Kidney glomerular epithelial cell (primary cell): Measurements from ENCODE around the gene PPP2R2C.

Source experiments
- DNase-seq: peaks from one replicate; lab custom pipeline; 2025; lab: John Stamatoyannopoulos, UW

The PPP2R2C gene

DNA sequence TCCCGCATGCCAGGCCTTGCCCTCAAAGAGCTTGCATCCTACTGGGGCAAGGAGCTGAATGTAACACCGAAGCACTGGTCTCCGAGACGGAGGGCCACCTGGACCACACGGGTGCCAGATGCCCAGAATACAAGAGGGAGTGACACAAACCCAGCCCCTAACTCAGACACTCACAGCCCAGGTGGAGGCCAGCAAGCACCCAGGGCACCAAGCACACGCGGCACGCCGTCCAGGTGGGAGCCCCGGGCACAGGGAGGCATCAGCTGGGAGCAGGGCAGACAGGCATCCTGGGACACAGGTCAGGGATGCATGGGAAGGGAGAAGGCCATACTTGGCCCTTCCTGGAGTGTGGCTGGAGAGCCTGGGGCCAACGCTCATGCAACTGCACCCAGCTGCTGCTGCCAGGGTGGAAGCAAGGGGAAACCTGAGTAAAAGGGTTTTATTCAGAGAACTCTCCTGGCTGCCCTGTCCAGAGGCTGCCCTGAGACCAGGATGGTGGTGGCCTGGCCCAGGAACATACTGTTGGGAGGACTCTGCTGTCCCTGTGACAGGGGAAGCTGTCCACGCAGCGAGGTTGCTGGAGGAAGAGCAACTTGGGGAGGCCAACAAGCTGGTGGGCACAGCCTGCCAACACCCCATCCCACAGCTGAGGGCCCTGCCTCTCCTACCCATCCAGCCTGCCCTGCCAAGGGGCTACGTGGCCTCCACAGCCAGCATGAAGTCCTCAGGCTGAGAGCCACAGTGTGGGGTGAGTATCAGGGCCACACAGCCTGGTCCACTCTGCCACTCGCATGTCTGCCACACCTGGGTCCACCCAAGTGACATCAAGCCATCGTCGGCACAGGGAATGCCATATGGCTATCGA is 22.2 kb upstream of the PPP2R2C start:
- DNase-seq: no peak

DNA sequence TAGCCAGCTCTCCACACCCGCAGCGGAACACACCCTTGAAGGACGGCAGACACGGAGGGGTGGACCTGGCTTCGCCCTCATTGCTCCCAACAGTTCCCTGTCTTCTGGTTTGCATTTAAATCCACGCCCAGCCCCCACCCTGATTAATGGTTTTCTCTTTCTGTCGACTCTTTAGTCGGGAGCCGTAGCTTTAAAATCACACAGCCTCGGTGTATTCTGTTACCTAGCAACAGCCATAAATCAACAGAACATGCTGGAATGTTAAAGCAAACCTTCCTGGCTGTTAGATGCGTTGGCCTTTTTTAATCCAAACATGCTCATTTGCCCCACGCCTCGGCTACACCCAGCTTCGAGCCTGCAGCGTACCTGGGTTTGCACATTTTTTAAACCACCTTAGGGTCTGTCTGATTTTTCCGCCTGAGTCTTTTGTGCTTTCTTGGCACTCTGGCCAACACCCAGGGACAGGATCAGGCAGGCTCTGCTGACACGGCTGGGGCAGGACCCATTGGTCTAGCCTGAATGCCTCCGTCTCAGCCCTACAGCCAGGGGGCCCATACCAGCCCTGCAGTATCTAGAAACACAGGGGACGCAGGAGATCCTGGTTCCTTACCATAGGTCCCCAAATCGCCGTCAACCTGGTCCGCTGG is 21.4 kb upstream of the PPP2R2C start:
- no peak for DNase-seq

DNA sequence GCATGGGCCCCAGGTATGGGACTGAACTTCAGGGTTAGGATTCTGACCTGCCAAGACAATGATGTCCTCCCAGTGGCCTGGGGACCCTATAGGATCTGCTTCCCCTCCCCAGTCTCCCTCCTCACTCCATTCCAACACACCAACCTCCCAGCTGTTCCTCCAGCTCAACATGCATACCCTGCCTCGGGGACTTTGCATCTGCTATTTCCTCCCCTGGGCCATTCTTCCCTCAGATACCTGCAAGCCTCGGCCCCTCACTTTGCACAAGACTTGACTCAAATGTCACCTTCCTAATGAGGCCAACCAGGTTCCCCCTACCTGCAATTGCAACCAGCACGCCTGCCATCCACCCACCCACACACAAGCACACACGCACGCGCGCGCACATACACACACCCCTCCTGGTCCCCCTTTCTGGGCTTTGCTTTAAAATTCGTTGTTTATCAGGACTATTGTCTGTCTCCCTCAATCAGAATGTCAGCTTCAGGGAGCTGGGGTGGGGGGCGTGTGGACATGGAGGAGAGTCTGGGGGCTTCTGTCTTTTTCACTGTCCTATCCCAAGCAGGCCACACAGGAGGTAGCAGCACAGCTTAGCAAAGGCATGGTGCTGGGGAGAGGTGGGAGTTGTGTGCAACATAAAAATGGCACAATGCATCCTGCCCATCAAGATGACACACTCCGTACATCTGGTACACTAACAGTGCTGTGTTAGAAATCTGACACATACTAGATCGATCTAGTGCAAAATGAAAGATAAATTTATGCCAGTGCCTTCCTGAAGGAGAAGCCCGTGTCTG is 20.6 kb upstream of the PPP2R2C start:
- DNase-seq: no peak

DNA sequence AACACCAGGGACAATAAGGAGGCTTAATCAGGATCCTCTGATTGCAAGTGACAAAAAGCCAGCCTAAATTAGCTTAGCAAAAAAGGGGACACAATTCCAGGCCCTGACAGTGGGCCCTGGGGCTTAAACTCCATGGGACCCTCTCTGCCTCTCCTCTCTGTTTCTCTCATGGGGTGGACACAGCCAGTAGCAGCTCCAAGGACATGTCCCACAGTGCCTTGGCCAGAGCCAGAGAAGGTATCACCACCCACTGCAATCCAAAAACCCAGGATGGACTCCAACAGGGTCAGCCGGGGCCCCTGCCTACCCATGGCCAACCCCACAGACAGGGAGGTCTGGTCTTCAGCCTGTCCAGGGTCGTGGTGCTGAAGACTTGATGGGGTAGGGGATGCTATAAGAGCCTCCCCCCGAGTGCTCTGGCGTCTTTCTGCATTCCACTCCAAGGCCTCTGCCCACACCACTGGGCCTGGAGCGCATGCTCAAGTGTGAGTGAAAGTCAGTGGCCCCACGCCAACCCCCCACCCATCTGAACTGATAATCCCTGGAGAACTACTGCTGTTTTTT is 19.7 kb upstream of the PPP2R2C start:
- DNase-seq: no peak

DNA sequence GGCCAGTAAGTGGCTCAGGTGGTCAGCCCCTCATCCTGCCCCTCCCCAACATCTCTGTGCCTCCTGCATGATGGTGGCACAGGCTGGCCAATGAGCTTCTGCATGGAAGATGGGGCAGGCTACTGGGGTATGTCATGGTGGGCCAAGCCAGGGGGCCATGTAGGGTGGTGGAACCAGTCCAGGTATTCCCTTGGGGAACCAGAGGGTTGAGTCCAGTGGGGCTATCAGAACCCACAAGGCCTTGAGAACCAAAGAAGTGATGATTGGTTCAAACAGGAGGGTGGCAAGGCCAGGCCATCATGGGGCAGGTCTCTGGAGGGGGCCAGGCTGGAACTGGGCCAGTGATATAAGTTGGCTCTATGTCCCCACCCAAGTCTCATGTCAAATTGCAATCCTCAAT is 18.8 kb upstream of the PPP2R2C start:
- DNase-seq: no peak

DNA sequence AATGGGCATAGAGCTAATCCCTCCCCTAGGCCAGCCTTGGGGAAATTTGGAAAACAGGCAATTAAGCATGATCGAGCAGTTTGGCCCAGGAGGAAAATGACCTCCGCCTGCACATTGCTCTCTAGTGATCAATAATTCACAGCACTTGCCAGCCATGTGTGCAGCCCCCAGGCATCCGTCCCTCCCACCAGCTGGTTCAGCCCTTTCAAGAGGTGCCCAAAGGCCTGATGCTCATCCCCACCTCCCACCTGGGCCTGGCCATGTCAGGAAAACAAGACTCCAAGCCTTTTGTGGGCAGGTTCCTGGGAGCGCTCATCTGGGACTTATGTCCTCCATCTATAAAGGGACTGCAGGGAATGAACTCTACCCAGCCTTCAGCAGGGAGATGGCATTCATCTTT is 17.5 kb upstream of the PPP2R2C start:
- no peak for DNase-seq

DNA sequence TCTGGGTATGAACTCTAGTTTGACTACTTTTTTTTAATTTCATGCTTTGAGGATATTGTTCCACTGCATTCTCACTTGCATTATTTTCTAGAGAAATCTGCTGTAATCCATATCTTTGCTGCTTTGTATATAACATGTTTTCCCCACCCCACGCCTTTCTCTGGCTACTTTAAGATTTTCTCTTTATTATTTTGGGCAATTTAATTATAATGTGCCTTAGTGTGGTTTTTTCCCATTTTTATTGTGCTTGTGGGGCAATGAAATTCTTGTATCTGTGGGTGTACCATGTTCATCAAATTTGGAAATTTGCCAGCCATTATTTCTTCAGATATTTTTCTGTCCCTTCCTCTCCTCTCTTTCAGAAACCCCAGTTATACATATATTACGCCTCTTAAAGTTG is 15.1 kb upstream of the PPP2R2C start:
- DNase-seq: no peak

DNA sequence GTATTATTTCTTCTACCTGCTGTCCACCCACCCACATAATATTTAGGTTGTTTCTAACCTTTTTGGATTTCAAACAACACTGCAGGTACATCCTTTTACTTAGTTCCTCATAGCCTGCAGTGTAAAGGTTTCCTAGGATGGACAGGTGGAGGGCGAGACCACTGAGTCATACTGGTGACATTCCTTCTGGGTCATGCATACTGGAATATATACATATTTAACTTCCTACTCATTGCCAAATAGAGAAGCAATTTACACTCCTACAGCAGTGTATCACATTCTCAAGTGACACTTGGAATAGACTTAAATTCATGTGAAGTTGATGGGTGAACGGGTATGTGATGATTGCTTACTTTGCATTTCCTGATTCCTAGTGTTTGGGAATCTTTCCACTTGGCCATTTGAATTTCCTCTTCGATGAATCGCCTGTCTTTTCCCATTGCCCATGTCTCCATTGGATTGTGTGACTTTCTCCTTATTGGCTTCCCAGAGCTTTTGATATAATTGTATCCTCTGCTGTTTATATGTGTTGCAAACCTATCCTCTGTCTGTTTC is 8.2 kb upstream of the PPP2R2C start:
- DNase-seq: no peak

DNA sequence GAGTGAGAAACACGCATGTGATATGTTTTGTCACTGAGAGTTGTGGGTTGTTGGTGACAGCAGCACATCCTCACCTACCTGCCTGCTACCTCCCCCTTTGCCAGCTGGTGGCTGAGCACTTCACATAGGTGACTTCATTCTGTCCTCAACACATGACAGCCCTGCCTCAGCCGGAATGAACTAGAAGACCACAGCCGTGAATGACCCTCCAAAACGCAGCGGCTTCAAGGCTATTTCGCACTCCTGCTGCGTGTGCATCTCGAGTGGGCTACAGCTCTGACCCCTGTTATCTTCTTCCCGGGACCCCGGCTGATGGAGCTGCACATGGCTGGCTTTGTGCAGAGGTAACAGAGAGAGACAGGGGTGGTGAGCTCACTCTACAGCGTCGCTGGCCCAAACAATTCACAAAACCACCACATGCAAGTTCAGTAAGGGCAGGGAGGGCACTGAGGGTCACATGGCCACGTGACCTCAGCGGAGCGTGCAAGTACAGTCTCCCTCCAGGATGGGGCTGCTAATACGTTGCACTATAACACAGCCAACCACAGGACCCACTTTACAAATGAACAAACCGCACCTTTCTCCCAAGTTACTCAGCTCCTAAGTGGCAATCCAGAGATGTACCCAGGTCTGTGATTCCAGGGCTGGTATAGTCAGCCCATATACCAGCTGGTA is 6.3 kb upstream of the PPP2R2C start:
- no peak for DNase-seq

DNA sequence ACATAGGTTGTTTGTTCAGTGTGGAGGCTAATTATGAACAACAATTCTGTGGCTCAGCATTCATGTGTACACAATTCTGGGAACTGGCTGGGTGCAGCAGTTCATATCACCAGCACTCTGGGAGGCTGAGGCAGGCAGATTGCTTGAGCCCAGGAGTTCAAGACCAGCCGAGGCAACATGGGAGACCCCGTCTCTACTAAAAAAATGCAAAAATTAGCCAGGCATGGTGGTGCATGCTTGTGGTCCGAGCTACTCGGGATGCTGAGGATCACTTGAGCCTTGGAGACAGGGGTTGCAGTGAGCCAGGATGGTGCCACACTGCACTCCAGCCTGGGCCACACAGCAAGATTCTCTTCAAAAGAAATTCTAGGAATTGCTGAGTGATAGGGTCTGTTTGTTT is 4.5 kb upstream of the PPP2R2C start:
- no peak for DNase-seq

DNA sequence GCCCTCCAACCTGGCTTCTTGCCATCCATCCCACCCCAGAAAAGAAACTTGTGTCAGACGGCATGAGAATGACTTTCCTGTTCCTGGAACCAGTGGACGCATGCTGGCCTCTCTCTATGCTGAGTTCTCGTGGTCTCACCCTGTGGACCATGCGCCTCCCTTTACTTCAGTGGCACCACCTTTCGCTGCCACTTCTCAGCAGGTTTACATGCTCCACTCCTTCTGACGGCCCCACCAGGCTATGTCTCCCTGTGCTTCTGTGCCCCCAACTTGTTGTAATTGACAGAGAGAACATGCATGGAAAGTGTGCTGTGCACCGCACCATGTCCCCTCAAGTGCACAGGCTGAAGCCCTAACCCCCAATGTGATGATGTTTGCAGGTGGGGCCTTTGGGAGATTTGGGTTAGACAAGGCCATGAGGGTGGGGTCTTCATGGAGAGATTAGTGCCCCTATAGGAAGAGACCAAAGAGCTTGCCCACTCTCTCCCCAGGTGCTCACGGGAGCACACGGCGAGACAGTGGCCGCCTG is 3.1 kb upstream of the PPP2R2C start:
- DNase-seq: no peak

DNA sequence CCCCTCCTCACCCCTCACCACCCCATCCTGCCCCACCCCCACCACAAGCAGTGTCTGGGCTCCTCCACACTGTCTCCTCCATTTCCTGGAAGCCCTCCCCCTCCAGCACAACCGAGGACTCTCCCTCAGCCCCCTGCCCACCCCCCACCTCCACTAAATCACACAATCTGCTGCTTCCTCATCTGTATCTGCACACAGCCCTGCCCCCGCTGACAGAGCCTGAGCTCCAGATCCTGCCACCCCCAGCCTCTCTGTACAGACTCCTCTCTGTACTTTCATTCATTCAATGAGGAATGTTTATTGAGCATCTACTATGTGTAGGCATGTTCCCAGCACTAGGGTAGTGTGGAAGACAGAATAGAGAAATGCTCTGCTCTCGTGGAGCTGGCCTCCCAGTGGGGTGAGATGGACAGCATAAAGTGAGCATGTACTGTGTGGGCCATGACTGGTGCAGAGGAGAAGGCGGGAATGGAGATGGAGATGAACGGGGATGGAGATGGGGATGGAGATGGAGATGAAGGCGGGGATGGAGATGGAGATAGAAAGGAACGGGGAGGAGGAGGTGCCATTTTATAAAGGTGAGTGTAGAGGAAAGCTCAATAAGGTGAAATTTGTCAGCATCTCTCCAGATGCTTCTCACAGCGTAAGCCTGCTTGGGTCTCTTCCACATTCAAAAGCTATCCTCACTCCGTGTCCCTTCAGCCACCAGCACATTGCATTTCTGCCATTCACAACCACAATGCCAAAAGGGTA is 2.5 kb upstream of the PPP2R2C start:
- DNase-seq: no peak

DNA sequence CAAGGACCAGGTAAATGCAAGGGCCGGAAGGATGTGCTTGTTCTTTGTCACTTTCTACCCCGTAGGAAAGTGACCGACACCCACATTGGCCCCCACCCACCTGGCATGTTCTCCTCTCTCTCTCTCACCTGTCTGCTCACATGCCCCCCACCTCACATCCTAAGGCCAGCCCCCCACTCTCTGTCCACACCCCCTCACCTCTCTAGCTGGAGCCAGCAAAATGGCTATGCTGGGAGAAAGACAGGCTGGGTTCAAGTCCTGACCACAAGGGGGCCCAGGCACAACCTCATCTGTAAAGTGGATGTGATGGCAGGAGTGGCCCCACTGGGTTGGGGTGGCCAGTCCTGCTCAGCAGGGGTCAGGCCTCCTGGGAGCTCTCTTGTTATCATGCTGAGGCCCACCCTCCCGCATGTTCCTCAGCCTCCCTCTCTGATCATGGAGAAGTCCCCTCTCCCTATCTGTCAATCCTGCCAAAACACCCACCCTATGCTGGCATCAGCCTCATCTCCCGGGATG is 1.7 kb upstream of the PPP2R2C start:
- DNase-seq: no peak

DNA sequence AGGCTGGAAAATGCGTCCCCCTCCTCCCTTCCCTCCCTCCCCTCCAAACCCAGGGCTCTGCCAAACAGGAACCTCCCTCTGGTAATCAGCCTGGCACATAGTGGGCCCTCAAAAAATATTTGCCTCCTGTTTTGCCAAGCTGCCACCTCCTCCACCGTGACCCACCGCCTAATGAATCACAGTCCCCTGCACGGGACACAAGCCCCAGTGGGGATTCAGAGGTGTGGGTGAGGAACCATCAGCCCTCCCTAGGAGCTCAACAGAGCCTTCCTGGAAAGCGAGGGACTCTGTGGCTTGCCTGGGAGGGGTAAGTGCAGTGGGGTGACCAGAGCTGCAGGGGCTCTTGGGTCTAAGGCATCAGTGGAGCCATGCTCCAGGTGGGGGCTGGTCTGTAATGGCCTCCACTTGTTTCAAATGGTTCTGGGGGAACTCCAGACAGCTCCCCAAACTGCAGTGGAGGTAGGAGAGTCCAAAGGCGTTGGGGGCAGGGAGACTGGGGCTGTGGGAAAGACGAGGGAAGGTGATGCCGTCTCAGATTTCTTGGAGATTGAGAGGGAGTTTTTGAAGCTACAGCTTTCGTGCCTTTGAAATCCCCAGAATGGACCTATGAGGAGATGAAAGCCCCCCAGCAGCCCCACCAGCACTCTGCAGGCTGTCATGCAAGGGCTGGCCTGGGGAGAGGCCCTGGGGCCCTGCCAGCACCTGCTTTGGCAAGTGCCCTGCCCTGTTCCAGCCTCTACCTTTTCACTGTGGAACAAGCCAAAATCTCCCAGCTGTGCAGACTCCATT is 1.0 kb upstream of the PPP2R2C start:
- no peak for DNase-seq

DNA sequence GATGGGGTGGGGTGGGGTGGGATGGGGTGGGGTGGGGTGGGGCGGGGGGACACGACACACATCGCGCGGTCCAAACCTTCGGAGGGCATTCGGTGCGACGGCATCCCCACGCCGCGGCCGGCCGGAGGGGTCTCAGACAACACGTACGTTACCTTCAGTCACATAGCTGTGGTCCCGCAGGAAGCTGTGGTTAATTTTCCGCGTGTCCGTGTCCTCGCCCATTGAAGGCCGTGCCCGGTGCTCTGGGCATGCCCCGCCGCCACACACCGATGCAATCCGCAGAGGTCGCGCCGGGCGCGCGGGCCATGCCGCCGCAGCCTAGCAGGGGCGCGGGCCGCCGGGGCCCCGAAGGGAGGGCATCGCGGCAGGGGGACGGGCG is 417 bp downstream of the PPP2R2C start:
- no peak for DNase-seq

DNA sequence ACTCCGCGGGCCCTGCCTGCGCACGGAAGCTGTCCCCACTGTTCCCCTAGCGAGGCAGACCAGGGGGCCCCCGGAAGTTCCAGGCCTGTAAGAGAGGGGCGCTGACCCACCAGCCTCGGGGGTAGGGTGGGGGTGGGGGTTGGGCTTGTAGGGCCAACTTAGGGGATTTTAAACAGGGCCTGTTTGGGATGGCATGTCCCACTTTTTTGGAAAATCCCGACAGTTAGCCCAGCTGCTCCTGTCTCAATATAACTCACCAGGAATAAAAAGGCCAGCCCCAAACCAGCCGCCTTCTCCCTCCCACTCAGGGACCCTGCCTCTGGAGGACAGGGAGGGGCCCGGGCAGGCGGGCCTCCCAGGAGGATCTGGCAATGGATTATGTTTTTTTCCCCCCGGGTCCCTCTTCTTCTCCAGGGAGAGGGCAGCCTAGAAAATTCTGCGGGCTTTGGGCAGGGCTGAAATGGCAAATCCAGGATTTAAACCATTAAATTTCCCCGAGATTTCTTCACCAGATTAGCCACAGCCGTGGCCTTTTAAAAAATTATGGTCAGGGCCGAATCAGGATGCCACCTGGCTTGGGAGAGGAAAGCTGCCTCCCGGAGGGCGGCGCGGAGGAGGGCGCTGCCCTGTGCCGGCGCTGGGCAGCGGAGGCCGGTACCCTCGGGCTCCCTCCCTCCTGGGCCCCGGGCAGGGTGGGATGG is 957 bp downstream of the PPP2R2C start:
- no peak for DNase-seq

DNA sequence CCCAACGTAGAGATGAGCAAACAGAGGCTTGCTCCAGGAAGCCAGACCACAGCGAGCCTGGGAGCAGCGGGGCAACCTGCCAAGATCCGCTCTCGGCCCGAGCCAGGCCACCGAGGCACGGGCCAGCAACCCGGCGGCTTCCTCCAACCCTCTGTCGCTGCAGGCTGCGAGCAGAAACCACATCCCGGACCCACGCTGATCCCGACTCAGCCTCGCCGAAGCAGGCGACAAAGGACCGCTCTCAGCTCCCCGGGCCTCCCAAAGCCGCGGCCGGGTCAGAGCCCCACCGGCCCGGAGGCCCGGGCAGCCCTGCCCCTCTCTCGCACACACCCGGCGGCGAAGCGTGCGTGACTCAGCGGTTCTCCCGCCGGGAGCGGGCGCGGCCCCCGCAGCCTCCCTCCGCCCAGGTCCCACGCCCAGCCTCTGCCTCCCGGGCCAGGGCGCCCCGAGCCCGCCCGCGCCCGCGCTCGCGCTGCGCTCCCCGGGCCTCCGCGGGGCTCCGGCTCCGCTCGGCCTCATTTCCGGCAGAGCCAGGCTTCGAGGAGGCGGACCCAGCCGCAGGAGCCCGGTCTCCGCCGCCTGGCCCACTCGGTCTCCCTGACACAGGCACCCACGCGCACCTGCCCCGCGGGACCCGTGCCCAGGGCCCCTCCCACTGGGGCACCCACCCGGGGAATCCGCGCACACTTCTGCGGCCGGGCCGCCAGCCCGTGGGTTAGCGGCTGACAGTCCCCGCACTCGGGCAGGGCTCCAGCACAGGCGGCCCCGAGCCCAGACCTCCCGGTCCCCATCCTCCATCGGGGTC is 1.7 kb downstream of the PPP2R2C start:
- no peak for DNase-seq

DNA sequence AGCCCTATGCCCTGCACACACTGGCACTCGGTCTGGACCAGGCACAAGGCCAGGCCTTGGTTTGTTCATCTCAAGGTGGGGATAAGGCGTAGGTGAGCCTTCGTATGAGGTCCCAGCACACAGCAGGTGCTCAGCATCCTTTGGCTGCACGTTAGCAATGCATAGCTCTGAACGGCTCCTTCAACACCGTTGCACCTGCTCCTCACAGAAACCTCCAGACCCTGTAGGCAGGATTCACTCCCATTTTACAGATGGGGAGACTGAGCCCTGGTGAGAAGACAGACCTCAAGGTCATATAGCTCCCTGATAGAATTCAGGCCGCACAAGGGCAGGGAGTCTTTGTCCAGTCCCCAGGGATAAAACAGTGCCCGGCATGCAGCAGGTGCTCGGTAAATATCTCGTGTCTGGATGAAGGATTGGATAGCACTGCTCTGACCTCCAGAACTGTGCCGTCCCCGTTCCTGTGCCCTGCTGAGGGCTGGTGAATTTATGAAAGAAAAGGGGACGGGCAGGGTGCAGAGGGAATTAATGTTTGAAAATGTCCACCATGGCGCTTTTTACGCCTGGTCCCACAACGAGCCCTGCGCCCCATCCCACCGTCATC is 2.4 kb downstream of the PPP2R2C start:
- no peak for DNase-seq
